HG03039 (cell line): ENCODE measurements around the gene RALGPS2.

ENCODE experiments used
- ATAC-seq: cut with Tn5 transposase; IDR thresholded peaks from one replicate; pipeline ENCODE4 v1.9.1; 2021; ENCODE audit warnings: mild to moderate bottlenecking, moderate library complexity; ENCODE audit not compliant: unreplicated experiment

The RALGPS2 gene

DNA sequence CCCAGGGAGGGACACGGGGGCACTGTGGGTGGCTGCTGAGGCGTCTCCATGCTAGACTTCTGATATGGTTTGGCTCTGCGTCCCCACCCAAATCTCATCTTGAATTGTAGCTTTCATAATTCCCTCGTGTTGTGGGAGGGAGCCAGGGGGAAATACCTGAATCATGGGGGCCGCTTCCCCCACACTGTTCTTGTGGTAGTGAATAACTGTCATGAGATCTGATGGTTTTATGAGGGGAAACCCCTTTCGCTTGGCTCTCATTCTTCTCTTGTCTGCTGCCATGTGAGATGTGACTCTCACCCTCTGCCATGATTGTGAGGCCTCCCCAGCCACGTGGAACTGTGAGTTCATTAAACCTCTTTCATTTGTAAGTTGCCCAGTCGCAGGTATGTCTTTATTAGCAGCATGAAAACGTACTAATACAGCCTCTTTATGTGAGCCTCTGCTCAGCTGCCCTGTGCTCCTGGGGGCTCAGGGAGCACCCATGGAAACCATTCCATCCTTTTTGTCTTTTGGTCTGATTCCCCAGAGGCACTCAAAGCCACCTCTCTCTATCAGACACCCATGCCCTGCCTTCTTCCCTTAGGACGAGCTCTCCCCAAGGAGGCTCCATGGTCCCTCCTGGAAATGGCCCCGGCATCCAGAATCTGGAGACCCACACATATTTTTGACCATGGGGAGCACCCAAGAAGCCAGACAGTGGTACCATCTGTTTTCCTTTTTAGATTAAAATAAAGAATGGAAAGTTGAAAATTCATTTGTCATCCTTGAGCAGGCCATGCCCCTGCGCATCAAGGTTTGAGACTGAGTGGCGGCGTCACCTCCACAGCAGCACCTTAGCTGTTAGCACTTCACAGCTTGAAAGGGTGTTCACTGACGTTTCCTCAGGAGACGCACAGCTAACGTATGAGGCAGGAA lies 234.8 kb downstream of the RALGPS2 start:
- ATAC-seq, result no peak

DNA sequence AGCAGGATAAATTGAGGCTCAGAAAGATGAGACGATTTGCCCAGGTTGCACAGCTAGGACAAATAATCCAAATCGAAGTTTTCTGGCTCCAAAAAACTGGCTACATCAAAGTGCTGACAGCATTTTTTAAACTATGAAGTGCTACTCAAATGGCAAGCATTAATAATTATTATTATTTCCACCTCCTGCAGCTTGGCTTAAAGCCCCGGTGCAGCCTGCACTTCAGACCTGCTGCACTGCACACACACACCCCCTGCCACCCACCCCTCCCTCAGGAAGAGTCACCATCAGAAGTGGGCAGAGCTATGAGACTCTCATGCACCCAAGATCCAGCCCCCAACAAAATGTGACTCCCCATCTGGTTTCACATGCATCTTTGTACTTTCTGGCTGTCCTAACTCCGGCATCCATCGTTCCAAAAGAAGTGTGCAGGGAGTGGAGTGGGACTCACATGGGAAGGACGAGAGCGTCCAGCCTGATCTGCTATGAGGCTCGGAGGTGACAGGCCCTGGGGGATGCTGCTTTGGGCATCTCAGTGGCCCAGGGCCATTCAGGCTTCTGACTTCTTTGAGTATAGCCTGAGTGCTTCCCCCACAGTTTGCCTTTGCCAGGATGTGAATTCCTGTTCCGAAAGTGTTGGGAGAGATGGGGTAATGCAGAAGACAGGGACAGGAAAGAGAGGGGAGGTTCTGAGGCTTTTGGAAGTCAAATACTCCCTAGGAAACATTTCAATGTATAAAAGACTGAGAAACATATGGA lies 235.6 kb downstream of the RALGPS2 start:
- ATAC-seq, result no peak

DNA sequence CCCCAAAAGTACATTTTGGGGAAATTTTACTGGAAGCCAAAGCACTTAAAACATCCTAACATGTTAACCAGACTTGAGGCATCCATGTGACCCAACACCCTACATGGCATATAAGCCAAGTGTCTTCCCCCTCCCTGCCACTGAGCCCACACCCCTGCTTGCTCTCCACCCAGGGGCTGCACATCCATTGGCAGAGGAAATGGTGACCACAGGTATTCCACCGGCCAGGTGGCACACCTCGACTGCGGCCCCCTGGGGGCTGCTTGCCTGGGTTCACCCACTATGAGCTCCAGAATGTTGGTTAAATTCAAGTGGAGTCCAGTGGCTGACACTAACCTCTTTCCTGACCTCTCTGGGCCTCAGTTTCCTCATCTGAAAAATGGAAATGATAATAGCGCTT lies 236.3 kb downstream of the RALGPS2 start:
- no peak for ATAC-seq

DNA sequence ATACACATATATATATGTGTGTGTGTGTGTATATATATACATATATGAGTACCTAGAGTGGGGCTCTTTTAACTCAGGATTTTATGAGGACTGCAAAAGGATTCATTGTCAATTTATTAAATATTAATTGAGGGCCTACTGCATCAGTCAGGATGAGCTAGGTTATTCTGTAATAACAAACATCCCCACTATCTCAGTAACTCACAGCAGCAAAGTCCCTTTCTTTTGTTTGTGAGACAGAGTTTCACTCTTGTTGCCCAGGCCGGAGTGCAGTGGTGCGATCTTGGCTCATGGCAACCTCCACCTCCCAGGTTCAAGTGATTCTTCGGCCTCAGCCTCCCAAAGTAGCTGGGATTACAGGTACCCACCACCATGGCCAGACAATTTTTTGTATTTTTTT lies 236.8 kb downstream of the RALGPS2 start:
- no peak for ATAC-seq

DNA sequence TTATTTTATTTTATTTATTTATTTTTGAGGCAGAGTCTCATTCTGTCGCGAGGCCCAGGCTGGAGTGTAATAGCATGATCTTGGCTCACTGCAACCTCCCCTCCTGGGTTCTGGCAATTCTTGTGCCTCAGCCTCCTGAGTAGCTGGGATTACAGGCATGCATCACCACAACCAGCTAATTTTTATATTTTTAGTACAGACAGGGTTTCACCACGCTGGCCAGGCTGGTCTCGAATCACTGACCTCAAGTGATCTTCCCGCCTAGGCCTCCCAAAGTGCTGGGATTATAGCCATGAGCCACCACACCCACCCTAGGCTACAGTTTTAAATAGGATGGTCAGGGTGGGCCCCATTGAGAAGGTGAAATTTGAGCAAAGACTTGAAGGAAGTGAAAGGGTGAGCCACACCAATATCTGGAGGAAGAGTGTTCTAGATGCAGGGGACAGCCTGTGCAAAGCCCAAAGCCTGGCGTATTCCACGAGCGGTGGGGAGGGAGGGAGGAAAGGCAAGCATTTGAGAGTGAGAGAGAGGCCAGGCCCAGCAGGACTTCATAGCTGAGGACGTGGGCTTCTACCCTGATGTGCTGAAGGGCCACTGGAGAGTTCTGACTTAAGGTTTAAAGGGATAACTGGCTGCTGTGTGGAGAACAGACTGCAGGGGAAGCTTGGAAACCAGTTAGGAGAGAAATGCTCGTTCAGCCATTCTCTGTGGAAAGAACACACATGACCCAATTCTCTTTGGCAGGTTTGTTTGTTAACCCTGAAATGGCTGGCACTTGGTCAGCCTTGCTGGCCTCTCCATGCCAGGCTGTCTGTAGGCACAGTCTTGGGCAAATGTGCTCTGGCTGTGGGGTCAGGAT lies 238.0 kb downstream of the RALGPS2 start:
- ATAC-seq, result no peak

DNA sequence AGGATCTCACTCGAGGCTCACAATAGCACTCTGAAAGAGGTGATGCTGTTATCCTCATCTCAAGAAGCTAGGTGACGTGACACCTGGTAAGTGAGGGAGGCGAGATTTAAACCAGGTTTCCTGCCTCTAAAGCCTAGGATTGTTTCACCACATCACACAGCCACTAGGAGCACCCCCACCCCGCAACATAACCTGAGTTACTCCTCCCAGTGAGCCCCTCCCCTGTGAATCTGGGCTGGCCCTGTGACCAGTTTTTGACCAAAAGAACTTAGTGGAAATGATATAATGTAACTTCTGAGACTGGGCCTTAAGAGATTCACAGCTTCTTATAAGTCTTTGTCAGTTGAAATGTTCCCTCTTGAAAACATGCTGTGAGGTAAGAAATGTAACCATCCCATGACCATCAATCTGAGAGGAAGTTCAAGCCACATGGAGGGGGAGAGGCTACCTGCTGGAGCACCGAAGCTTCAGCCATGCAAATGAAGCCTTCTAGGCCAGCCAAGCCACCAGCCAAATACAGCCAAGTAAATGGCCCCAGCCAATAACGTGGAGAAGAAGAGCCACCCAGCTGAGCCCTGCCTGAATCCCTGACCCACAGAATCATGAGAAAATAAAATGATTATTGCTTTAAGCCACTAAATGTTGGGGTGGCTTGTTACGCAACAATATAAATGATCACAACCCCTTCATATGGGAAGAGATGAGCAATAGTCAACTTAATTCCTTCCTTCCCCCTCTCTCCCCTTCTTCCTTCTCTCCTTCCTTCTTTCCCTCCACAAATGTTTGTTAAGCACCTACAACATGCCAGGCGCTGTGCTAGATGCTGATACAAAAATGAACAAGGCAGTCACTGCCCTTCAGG lies 239.7 kb downstream of the RALGPS2 start:
- no peak for ATAC-seq

DNA sequence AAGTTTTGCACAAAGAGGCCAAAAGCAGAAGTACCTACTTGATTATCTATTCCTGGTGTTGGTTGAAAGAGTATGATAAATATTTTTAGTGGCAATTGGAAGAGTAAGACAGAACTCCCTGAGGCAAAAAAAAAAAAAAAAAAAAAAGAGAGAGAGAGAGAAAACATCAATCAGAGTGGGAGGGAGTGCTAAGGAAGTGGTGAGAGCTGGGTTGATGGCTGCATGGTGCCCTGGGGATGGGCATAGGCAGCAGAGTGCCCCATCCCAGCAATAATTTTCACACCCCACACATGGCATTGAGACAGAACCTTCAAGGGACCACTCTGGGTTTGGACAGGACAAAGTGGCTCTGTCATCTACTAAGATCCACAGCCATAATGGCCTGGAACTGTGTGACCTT lies 241.3 kb downstream of the RALGPS2 start:
- no peak for ATAC-seq

DNA sequence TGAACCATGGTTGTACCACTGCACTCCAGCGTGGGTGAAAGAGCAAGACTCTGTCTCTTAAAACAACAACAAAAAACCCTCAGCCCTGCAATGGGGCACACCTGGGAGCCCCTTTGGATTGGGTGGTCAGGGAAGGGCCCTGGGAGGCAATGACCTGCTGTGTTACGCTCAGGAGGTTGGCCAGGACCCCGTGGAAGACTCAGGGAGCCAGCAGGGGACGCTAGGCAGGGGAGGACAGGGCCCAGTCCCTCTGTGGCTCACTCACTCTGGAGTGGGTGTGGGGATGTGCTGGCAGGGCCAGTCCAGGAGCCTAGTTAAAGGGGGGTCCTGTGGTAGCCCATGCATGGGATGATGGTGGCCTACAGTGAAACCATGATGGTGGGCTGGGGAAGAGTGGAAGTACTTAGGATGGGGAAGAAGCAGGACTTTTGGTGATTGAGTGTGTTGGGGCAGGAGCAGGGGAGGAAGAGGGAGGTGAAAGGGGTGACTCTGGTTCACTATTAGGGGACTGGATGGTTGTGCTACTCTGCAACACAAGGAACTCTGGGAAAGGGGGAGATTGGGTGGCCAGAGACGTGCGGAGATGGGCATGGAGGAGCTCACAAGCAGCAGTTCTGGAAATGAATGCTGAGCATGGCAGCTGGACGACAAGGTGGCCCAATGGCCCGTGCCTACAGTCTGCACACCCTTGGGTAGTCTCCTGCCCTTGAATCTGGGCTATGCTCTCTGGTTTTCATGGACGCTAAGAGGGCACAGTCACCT lies 244.4 kb downstream of the RALGPS2 start:
- no peak for ATAC-seq

DNA sequence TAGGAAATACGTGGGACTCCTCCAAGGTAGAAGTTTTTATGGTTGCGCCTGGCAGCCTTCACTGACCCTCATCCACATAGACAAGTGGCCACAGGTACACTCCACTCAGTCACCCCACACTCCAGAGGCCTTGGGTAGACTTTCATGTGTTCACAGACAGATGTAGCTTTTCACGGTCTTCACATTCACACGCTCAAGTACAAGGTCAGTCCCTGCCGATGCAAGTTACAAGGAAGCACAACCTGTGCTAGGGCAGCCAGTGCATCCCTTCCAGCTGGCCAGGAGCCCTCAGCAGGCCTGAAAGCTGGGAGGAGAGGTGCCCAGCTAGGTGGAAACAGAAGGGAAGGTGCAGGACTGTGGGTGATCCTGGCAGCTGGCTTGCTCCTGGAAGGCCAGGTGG lies 245.1 kb downstream of the RALGPS2 start:
- ATAC-seq, result no peak
